Endothelial cell of umbilical vein (primary cell): ENCODE measurements around the gene MARCHF9. TPM values are rescaled to one million over a fixed set of nuclear protein-coding genes. Genes with fewer than 3 reads are reported as not detected.

Experiments
- BruUV-seq: library from RNA; stranded (reverse); fragments of 400-500 nt; replicated peaks from 2 replicates; lab custom pipeline; 2021; lab: Mats Ljungman, UMichigan
- CTCF ChIA-PET: fragments of 300-600, 350-600 bp; sonication (Branson Sonifier 250); formaldehyde crosslinking; loops from one replicate; lab custom pipeline; 2021; ENCODE audit warnings: antibody characterized with exemption, inconsistent platforms; lab: Charles Lee
- POLR2A ChIA-PET: fragments of 300-600, 350-600 bp; sonication (Branson Sonifier 250); formaldehyde crosslinking; loops from one replicate; lab custom pipeline; 2021; ENCODE audit warnings: antibody characterized with exemption, inconsistent platforms; lab: Charles Lee
- DNase-seq: peaks from one replicate; pipeline ENCODE4 v3.0.0-alpha.2; 2011; ENCODE audit warnings: low read depth, low spot score
- FAIRE-seq: peaks from 2 replicates; lab custom pipeline; 2011; peaks lifted over from hg19 to GRCh38; lab: Jason Lieb, UNC
- H2AFZ ChIP-seq: 2 replicates; pipeline ENCODE4 v1.6.0; 2012; ENCODE audit warnings: low read depth, low read length, control low read depth, inconsistent platforms
- H3K27ac ChIP-seq: 2 replicates; pipeline ENCODE4 v1.5.1; 2011; ENCODE audit warnings: low read depth, mild to moderate bottlenecking, control low read depth, low read length, moderate library complexity; ENCODE audit not compliant: insufficient read depth
- H3K27me3 ChIP-seq, 2 experiments: 2 replicates each; pipeline versions ENCODE4 v1.6.0 to v1.6.1; 2011; ENCODE audit warnings: low read length in 2 of 2, mixed read lengths in 1 of 2; ENCODE audit not compliant: control insufficient read depth in 2 of 2, insufficient read depth in 2 of 2
- H3K36me3 ChIP-seq, 2 experiments: 2 replicates in 1 of 2; 3 replicates in 1 of 2; pipeline ENCODE4 v1.5.1; 2011; ENCODE audit warnings: low read length in 2 of 2, mild to moderate bottlenecking in 1 of 2, moderate library complexity in 1 of 2; ENCODE audit not compliant: control insufficient read depth in 2 of 2, insufficient read depth in 2 of 2; ENCODE audit errors: extremely low read depth in 1 of 2
- H3K4me1 ChIP-seq: 3 replicates; pipeline ENCODE4 v1.5.1; 2011; ENCODE audit warnings: mild to moderate bottlenecking, low read length; ENCODE audit not compliant: control insufficient read depth, insufficient read depth; ENCODE audit errors: extremely low read depth
- H3K4me2 ChIP-seq: 2 replicates; pipeline ENCODE4 v1.6.1; 2011; ENCODE audit warnings: low read length, control low read depth, mixed read lengths; ENCODE audit not compliant: insufficient read depth
- H3K4me3 ChIP-seq, 3 experiments: fragments of 200-600 bp in 1 of 3; sonication (generic), shearing (Covaris generic) in 1 of 3; replicated peaks in 1 of 3; 2 replicates each; pipeline ENCODE4 v1.5.1; 2011 to 2016; ENCODE audit warnings: control low read depth in 3 of 3, low read length in 3 of 3, mild to moderate bottlenecking in 2 of 3, inconsistent platforms in 1 of 3, low read depth in 1 of 3, moderate library complexity in 1 of 3; ENCODE audit not compliant: insufficient read depth in 1 of 3
- H3K79me2 ChIP-seq: 2 replicates; pipeline ENCODE4 v1.6.0; 2012; ENCODE audit warnings: low read length, inconsistent platforms; ENCODE audit not compliant: control insufficient read depth, insufficient read depth
- H3K9ac ChIP-seq: replicated peaks from 2 replicates; pipeline ENCODE3; 2011; ENCODE audit warnings: low read length, control low read depth; ENCODE audit not compliant: insufficient read depth; ENCODE audit errors: extremely low read depth
- H3K9me1 ChIP-seq: replicated peaks from 3 replicates; pipeline ENCODE4 v1.6.0; 2011; ENCODE audit warnings: mild to moderate bottlenecking, low read length; ENCODE audit not compliant: control insufficient read depth, insufficient read depth; ENCODE audit errors: extremely low read depth
- H3K9me3 ChIP-seq: replicated peaks from 2 replicates; pipeline ENCODE4 v1.5.1; 2012; ENCODE audit warnings: low read length, inconsistent platforms; ENCODE audit not compliant: control insufficient read depth, insufficient read depth
- H4K20me1 ChIP-seq: replicated peaks from 2 replicates; pipeline ENCODE3; 2011; ENCODE audit warnings: mild to moderate bottlenecking, low read length; ENCODE audit not compliant: control insufficient read depth, insufficient read depth; ENCODE audit errors: extremely low read depth
- EZH2 ChIP-seq: IDR thresholded peaks from 2 replicates; pipeline ENCODE4 v1.6.1; 2012; ENCODE audit warnings: borderline replicate concordance, low read depth, mild to moderate bottlenecking, moderate library complexity, low read length, inconsistent platforms; ENCODE audit not compliant: severe bottlenecking
- FOS ChIP-seq: IDR thresholded peaks from 2 replicates; pipeline ENCODE4 v1.6.1; 2011; ENCODE audit warnings: mild to moderate bottlenecking, low read length, moderate library complexity, borderline replicate concordance; ENCODE audit not compliant: insufficient read depth
- GATA2 ChIP-seq: IDR thresholded peaks from 2 replicates; pipeline ENCODE4 v1.7.0; 2011; ENCODE audit warnings: low read depth, mild to moderate bottlenecking, moderate library complexity, mixed read lengths, low read length; ENCODE audit not compliant: insufficient read length, insufficient read depth
- JUN ChIP-seq: IDR thresholded peaks from 2 replicates; pipeline ENCODE4 v1.6.1; 2011; ENCODE audit warnings: borderline replicate concordance, low read depth; ENCODE audit not compliant: insufficient read length, insufficient read depth
- MYC ChIP-seq: IDR thresholded peaks from one replicate; pipeline ENCODE4 v1.6.1; 2011; ENCODE audit warnings: mild to moderate bottlenecking, low read depth, low read length
- POLR2A ChIP-seq: IDR thresholded peaks from 2 replicates; pipeline ENCODE4 v1.6.1; 2012; ENCODE audit warnings: low read depth, mild to moderate bottlenecking, control low read depth, low read length
- POLR2AphosphoS5 ChIP-seq: IDR thresholded peaks from 2 replicates; pipeline ENCODE4 v1.6.1; 2012; ENCODE audit warnings: low read depth, mild to moderate bottlenecking, control low read depth, low read length, moderate library complexity; ENCODE audit not compliant: insufficient read depth
- dilution Hi-C: fragments of 300-500 bp; cut with MboI; formaldehyde crosslinking; loops from one replicate; pipeline ENCODE4 v1.15.0; 2019; ENCODE audit warnings: low sequenced_read_pairs; ENCODE audit not compliant: extremely low pct_ligation_motif_present
- intact Hi-C: fragments of 100-400 bp; cut with micrococcal nuclease; formaldehyde crosslinking; loops from one replicate; pipeline ENCODE4 v1.10.0; 2022
- polyA plus RNA-seq, 4 experiments: library from polyadenylated mRNA; depleted of rRNA in 3 of 4; stranded (reverse) in 3 of 4; unstranded in 1 of 4; fragments of >200 nt; gene quantifications; 2 replicates each; pipeline versions ENCODE4 v1.2.1 to v1.2.3, GENCODE V29; 2011 to 2012; ENCODE audit warnings: missing spikeins in 1 of 4
- total RNA-seq: library from RNA; stranded (reverse); gene quantifications from 2 replicates; pipeline ENCODE4 v1.2.3, GENCODE V29; 2021
- TF ChIP-seq, protein P1 (sequence below), 2 donors: IDR thresholded peaks; 1 replicate in 1 of 2; 2 replicates in 1 of 2; pipeline ENCODE4 v1.5.1; 2011; ENCODE audit warnings: low read length in 2 of 2, mild to moderate bottlenecking in 2 of 2, moderate library complexity in 2 of 2, control low read depth in 1 of 2, inconsistent platforms in 1 of 2, low read depth in 1 of 2; ENCODE audit not compliant: insufficient read depth in 1 of 2; ENCODE audit errors: extremely low read depth in 1 of 2
- TF ChIP-seq, protein P2 (sequence below): IDR thresholded peaks from 2 replicates; pipeline ENCODE4 v1.6.1; 2011; ENCODE audit not compliant: insufficient read depth, insufficient read length

MARCHF9 gene
- total and polyA plus RNA-seq, 2 donors (not counting 3 experiments of a cell fraction or from before 2014, with no cell fraction given), result 4.6 to 4.8 TPM

DNA sequence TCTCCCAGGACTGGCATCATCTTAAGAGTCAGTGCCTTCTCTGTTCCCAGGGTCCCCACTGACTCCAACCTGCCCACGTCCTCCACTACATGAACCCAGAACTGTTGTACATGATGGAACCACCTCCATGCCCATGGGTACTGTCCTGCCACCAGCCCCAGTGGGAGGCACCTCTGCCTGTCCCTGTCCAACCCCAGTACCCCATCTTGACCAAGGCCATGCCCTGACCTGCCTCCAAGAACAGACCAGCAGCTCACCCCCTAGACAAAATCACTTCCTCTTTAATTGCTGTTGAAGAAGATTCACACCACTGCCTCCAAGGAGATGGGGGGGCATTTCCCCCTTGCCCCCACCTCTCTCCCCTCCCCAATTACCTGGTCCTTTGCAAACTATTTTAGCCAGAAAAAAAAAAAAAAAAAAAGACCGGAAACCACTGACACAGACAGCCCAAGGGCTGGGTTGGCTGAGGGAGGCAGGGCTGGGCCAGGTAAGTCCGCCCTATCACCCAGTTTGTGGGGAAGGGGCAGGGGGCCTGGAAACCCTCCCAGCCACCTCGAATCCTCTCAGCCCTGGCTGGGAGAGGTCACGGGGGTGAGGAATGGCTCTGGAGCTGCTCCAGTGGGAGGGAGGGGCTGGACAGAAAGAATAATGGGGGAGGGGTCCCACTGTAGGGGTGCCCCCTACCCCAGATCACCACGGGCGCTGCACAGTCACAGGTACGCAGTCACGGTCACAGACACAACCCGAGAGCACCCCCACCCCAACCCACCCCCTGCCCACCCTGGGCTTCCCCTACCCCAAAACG, 29.8 kb upstream of the MARCHF9 start:
- no peaks in the 10 kb centered on the region for H4K20me1 ChIP-seq
- dilution Hi-C loops (no loop called here), intact Hi-C loops (no loop called here)
- no peak overlapping the region for H3K9ac ChIP-seq
- ChIA-PET CTCF (interaction anchor here (1.0 to 4.6 kb wide), 14 partner anchors 11 to 114 kb away, joined by 3 to 48 read pairs (median 8); partner anchors contain the start of genes AGAP2, ARHGEF25, CDK4 and CYP27B1), POLR2A (no interaction called here)
- no TSS peak for BruUV-seq
- H3K9me1 ChIP-seq, result no peaks in the 10 kb centered on the region
- H3K27me3 ChIP-seq, result peaks cover 0 to 3% of the 10 kb centered on the region in 2 experiments
- no peak overlapping the region for H3K4me3 ChIP-seq
- H2AFZ ChIP-seq, result no peak overlapping the region
- TF ChIP-seq, protein P1, sequence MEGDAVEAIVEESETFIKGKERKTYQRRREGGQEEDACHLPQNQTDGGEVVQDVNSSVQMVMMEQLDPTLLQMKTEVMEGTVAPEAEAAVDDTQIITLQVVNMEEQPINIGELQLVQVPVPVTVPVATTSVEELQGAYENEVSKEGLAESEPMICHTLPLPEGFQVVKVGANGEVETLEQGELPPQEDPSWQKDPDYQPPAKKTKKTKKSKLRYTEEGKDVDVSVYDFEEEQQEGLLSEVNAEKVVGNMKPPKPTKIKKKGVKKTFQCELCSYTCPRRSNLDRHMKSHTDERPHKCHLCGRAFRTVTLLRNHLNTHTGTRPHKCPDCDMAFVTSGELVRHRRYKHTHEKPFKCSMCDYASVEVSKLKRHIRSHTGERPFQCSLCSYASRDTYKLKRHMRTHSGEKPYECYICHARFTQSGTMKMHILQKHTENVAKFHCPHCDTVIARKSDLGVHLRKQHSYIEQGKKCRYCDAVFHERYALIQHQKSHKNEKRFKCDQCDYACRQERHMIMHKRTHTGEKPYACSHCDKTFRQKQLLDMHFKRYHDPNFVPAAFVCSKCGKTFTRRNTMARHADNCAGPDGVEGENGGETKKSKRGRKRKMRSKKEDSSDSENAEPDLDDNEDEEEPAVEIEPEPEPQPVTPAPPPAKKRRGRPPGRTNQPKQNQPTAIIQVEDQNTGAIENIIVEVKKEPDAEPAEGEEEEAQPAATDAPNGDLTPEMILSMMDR (IDR thresholded peaks at IDR 0.05; ENCODE audit: extremely low read depth in 1 of 2, insufficient read depth in 1 of 2, low read depth in 1 of 2, low read length in 2 of 2), result no peak
- TF ChIP-seq MYC (no peak), POLR2AphosphoS5 (no peak), FOS (no peak), EZH2 (no peak), JUN (no peak), GATA2 (no peak), POLR2A (no peak)
- TF ChIP-seq, protein P2, sequence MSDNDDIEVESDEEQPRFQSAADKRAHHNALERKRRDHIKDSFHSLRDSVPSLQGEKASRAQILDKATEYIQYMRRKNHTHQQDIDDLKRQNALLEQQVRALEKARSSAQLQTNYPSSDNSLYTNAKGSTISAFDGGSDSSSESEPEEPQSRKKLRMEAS, result no peak
- H3K4me1 ChIP-seq, result peaks cover 7% of the 10 kb centered on the region
- no peak for FAIRE-seq
- no peak for DNase-seq
- H3K36me3 ChIP-seq, result peaks cover 0 to 3% of the 10 kb centered on the region in 2 experiments
- no peaks in the 10 kb centered on the region for H3K9me3 ChIP-seq
- H3K27ac ChIP-seq, result no peak overlapping the region
- no peaks in the 10 kb centered on the region for H3K79me2 ChIP-seq
- no peak overlapping the region for H3K4me2 ChIP-seq
